GM10847 (cell line): ENCODE results near the gene DNAJC4.

Experiments used
- POLR2A ChIP-seq: IDR thresholded peaks from 2 replicates; pipeline ENCODE4 v1.6.1; 2011; ENCODE audit not compliant: insufficient read length; ENCODE audit errors: extremely low read depth

The DNAJC4 gene

GRCh38 chr11:64230171-64230984, at the start of gene DNAJC4:
Gene DNAJC4 (plus strand): TSS chr11:64230548. CDS start chr11:64230855, 307 bp downstream.
- TF ChIP-seq POLR2A = peak; percentile 57

- no peak for TF ChIP-seq POLR2A
Observed at GRCh38 chr11:64180891-64181290, 49.5 kb upstream of the DNAJC4 start.

- TF ChIP-seq POLR2A = peak; percentile 23
Observed at GRCh38 chr11:64181506-64182411, 48.6 kb upstream of the DNAJC4 start.

- TF ChIP-seq POLR2A = no peak
Observed at GRCh38 chr11:64183890-64184289, 46.5 kb upstream of the DNAJC4 start.

GRCh38 chr11:64185175-64185692, 45.1 kb upstream of the DNAJC4 start:
- TF ChIP-seq POLR2A = peak; percentile 95

- TF ChIP-seq POLR2A = peak; percentile 77
Observed at GRCh38 chr11:64185693-64186491, 44.5 kb upstream of the DNAJC4 start, which contains the start of gene STIP1. Gene STIP1 (plus strand): TSS chr11:64186171. CDS start chr11:64186262, 91 bp downstream.

GRCh38 chr11:64186492-64187165, 43.7 kb upstream of the DNAJC4 start:
- TF ChIP-seq POLR2A = no peak

GRCh38 chr11:64192434-64192833, 37.9 kb upstream of the DNAJC4 start:
- no peak for TF ChIP-seq POLR2A

- no peak for TF ChIP-seq POLR2A
Observed at GRCh38 chr11:64196626-64197025, 33.7 kb upstream of the DNAJC4 start.

GRCh38 chr11:64198511-64198910, 31.8 kb upstream of the DNAJC4 start:
- TF ChIP-seq POLR2A = no peak

GRCh38 chr11:64201543-64201942, 28.8 kb upstream of the DNAJC4 start:
- TF ChIP-seq POLR2A = no peak

GRCh38 chr11:64202992-64203391, 27.4 kb upstream of the DNAJC4 start:
- TF ChIP-seq POLR2A = no peak

GRCh38 chr11:64203421-64204079, 26.8 kb upstream of the DNAJC4 start:
- TF ChIP-seq POLR2A = no peak

GRCh38 chr11:64204080-64204440, 26.3 kb upstream of the DNAJC4 start:
- no peak for TF ChIP-seq POLR2A
